Measurements from ENCODE around the gene ANO8. TPM values are rescaled to one million over a fixed set of nuclear protein-coding genes. Genes with fewer than 3 reads are reported as not detected.

ANO8 gene
- total and polyA plus RNA-seq, 2 experiments from 2014 or later, result 4.5 to 24.9 TPM

GRCh38 chr19:17275441-17276175 lies 59.0 kb downstream of the ANO8 start:
- H3K36me3 ChIP-seq (ENCODE audit: insufficient read depth), result peaks cover 12% of the 10 kb centered on the region

More at GRCh38 chr19:17275441-17276175, 59.0 kb downstream of the ANO8 start:
- TF ChIP-seq STAT1 (IDR thresholded peaks at IDR 0.05; ENCODE audit: unreplicated experiment), result no peak
- TF ChIP-seq ZNF114 (CRISPR knock-in tag; IDR thresholded peaks at IDR 0.05), result no peak
- no peak for TF ChIP-seq EZH2phosphoT487 (IDR thresholded peaks at IDR 0.05; ENCODE audit: unreplicated experiment)
- TF ChIP-seq ZNF462 (CRISPR knock-in tag; IDR thresholded peaks at IDR 0.05), result no peak
- no peak for TF ChIP-seq JUNB (IDR thresholded peaks at IDR 0.05; ENCODE audit: unreplicated experiment)
- no peak for TF ChIP-seq REST (IDR thresholded peaks at IDR 0.05; ENCODE audit: unreplicated experiment)
- no peaks in the 10 kb centered on the region for H3K4me1 Mint-ChIP-seq
- Histone ChIP-seq H4K20me1 (replicated peaks; ENCODE audit: insufficient read depth) (no peaks in the 10 kb centered on the region), H3K27ac (ENCODE audit: low read depth) (no peak overlapping the region), H2AFZ (no peak overlapping the region), H3K27me3 (ENCODE audit: insufficient read depth) (no peaks in the 10 kb centered on the region), H3K4me1 (ENCODE audit: insufficient read depth) (no peaks in the 10 kb centered on the region), H3K9me2 (ENCODE audit: insufficient read depth) (no peaks in the 10 kb centered on the region), H3F3A (replicated peaks; ENCODE audit: low read depth) (peaks cover 15% of the 10 kb centered on the region), H3K4me3 (no peak overlapping the region), H3K79me2 (replicated peaks; ENCODE audit: insufficient read depth) (no peaks in the 10 kb centered on the region), H3K4me2 (no peak overlapping the region)
- no peaks in the 10 kb centered on the region for H3K9me3 Mint-ChIP-seq
- ATAC-seq, result no peak
- no peak overlapping the region for H3K27ac Mint-ChIP-seq
- peaks cover 62% of the 10 kb centered on the region for H3K36me3 Mint-ChIP-seq (ENCODE audit: low read depth)
- no peak for DNase-seq (ENCODE audit: low spot score)
- H3K4me3 Mint-ChIP-seq, result no peak overlapping the region
- peaks cover 9% of the 10 kb centered on the region for H3K27me3 Mint-ChIP-seq (ENCODE audit: insufficient read depth, low read depth, poor library complexity)
